Smooth muscle cell (in vitro differentiated cells): ENCODE measurements around the gene TMEM248. TPM values are rescaled to one million over a fixed set of nuclear protein-coding genes. Genes with fewer than 3 reads are reported as not detected.

ENCODE experiments used
- DNase-seq: peaks from one replicate; lab custom pipeline; 2025; ENCODE audit not compliant: unreplicated experiment; lab: John Stamatoyannopoulos, UW
- H2AFZ ChIP-seq: fragments of 200-600 bp; sonication (generic); 2 replicates; pipeline ENCODE4 v1.6.0; 2016; ENCODE audit warnings: antibody characterized with exemption, low read depth, mild to moderate bottlenecking
- H3F3A ChIP-seq: fragments of 200-600 bp; sonication (generic); 2 replicates; pipeline ENCODE4 v1.6.0; 2017; ENCODE audit warnings: antibody characterized with exemption, low read depth
- H3K27ac ChIP-seq: fragments of 200-600 bp; sonication (generic); 2 replicates; pipeline ENCODE4 v1.5.1; 2016; ENCODE audit warnings: low read depth, mild to moderate bottlenecking
- H3K27me3 ChIP-seq: fragments of 200-600 bp; sonication (generic); 2 replicates; pipeline ENCODE4 v1.6.1; 2016; ENCODE audit warnings: low read depth, mild to moderate bottlenecking
- H3K36me3 ChIP-seq: fragments of 200-600 bp; sonication (generic); 2 replicates; pipeline ENCODE4 v1.5.1; 2016; ENCODE audit warnings: low read depth
- H3K4me1 ChIP-seq: fragments of 200-600 bp; sonication (generic); 2 replicates; pipeline ENCODE4 v1.5.1; 2016; ENCODE audit warnings: low read depth
- H3K4me2 ChIP-seq: fragments of 200-600 bp; sonication (generic); 2 replicates; pipeline ENCODE4 v1.6.0; 2016; ENCODE audit warnings: mild to moderate bottlenecking
- H3K4me3 ChIP-seq: fragments of 200-600 bp; sonication (generic); 2 replicates; pipeline ENCODE4 v1.5.1; 2016; ENCODE audit warnings: mild to moderate bottlenecking
- H3K79me2 ChIP-seq: fragments of 200-600 bp; sonication (generic); 2 replicates; pipeline ENCODE4 v1.6.0; 2016; ENCODE audit warnings: low read depth, mild to moderate bottlenecking
- H3K9ac ChIP-seq: fragments of 200-600 bp; sonication (generic); 2 replicates; pipeline ENCODE4 v1.6.0; 2016; ENCODE audit warnings: low read depth
- H3K9me3 ChIP-seq: fragments of 200-600 bp; sonication (generic); replicated peaks from 2 replicates; pipeline ENCODE4 v1.5.1; 2016; ENCODE audit warnings: low read depth
- H4K20me1 ChIP-seq: fragments of 200-600 bp; sonication (generic); 2 replicates; pipeline ENCODE4 v1.6.0; 2016; ENCODE audit warnings: low read depth
- WGBS: methylation state at CpG from one replicate; pipeline ENCODE4 v1.1.7; 2016; ENCODE audit warnings: low lambda C conversion rate; 5-methylcytosine and 5-hydroxymethylcytosine counted together
- polyA plus RNA-seq: library from polyadenylated mRNA; unstranded; fragments of >200 nt; fragmentation: Nextera tagmentation; extraction: Ambion mirVana; gene quantifications from 2 replicates; pipeline ENCODE4 v1.2.1, GENCODE V29; 2016
- total RNA-seq: library from RNA; depleted of rRNA; stranded (reverse); fragments of >200 nt; gene quantifications from 2 replicates; pipeline ENCODE4 v1.2.3, GENCODE V29; 2014
- TF ChIP-seq, protein P1 (sequence below): fragments of 200-600 bp; sonication (generic); IDR thresholded peaks from 2 replicates; pipeline ENCODE4 v1.5.1; 2017; ENCODE audit warnings: borderline replicate concordance, mild to moderate bottlenecking, antibody characterized with exemption; ENCODE audit not compliant: insufficient read depth, poor library complexity, severe bottlenecking

TMEM248 gene
- total and polyA plus RNA-seq, 2 experiments from 2014 or later, result 68.2 to 83.1 TPM

DNA sequence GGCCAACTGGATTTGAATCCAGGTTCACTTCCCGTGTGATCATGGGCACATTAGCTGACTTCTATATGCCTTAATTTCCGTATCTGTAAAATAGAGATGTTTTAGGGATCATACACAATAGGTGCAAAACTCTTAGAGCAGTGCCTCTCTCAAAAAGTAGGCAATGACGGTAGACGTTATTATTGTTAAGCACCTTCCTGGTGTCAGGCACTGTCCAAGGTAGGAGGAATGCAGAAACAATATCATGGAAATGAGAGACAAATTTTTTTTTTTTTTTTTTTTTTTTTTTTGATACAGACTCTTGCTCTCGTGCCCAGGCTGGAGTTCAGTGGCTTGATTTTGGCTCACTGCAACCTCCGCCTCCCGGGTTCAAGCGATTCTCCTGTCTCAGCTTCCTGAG, 8.1 kb downstream of the TMEM248 start:
- Histone ChIP-seq H3K36me3 (no peaks in the 10 kb centered on the region), H3K79me2 (peaks cover 100% of the 10 kb centered on the region), H3K27me3 (no peaks in the 10 kb centered on the region), H3K9ac (no peak overlapping the region), H3K4me1 (no peaks in the 10 kb centered on the region), H3F3A (no peaks in the 10 kb centered on the region), H3K27ac (no peak overlapping the region), H3K4me2 (no peak overlapping the region), H3K4me3 (no peak overlapping the region), H3K9me3 (no peaks in the 10 kb centered on the region), H4K20me1 (peaks cover 96% of the 10 kb centered on the region), H2AFZ (no peak overlapping the region)
- DNase-seq, result no peak
- WGBS, result 96% methylated on average over 8 of the region's 8 CpGs
- TF ChIP-seq, protein P1, sequence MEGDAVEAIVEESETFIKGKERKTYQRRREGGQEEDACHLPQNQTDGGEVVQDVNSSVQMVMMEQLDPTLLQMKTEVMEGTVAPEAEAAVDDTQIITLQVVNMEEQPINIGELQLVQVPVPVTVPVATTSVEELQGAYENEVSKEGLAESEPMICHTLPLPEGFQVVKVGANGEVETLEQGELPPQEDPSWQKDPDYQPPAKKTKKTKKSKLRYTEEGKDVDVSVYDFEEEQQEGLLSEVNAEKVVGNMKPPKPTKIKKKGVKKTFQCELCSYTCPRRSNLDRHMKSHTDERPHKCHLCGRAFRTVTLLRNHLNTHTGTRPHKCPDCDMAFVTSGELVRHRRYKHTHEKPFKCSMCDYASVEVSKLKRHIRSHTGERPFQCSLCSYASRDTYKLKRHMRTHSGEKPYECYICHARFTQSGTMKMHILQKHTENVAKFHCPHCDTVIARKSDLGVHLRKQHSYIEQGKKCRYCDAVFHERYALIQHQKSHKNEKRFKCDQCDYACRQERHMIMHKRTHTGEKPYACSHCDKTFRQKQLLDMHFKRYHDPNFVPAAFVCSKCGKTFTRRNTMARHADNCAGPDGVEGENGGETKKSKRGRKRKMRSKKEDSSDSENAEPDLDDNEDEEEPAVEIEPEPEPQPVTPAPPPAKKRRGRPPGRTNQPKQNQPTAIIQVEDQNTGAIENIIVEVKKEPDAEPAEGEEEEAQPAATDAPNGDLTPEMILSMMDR, result no peak

DNA sequence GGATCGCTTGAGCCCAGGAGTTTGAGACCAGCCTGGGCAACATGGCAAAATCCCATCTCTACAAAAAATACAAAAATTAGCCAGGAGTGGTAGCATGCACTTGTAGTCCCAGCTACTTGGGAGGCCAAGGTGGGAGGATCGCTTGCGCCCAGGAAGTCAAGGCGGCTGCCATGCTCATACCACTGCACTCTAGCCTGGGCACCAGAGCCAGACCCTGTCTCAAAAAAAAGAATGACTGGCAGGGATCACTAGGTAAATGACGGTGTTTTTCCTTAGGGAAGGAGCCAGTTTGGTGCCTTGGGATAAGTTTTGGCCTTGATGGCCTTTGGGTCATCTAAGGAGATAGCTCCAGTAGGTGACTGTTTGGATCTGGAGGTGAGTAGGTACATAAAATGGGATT, 8.9 kb downstream of the TMEM248 start:
- Histone ChIP-seq H3K27ac (no peak overlapping the region), H4K20me1 (peaks cover 97% of the 10 kb centered on the region), H3K36me3 (no peaks in the 10 kb centered on the region), H3F3A (no peaks in the 10 kb centered on the region), H3K9me3 (no peaks in the 10 kb centered on the region), H3K4me1 (no peaks in the 10 kb centered on the region), H2AFZ (no peak overlapping the region), H3K79me2 (peaks cover 100% of the 10 kb centered on the region), H3K9ac (no peak overlapping the region), H3K4me3 (no peak overlapping the region), H3K4me2 (no peak overlapping the region), H3K27me3 (no peaks in the 10 kb centered on the region)
- no peak for DNase-seq
- TF ChIP-seq, protein P1, result no peak
- 97% methylated on average over 5 of the region's 5 CpGs for WGBS

DNA sequence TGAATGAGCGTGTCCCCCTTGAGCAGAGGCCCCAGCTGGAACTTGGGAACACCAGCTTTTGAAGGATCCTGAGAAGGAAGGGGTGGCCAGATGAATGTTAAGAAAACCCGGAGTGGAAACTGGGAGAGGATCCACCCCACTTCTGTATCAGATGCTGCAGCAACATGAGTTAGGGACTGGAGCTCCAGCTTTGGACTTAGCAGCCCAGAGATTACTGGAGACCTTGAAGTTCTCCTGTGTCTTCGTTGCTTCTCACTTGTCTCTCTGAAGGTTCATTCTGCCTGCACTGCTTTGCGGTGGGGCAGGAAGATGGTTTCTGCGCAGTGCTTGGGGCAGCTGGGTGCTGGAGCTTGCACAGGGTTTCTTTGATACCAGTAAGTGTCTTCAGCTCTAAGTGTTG, 9.3 kb downstream of the TMEM248 start:
- Histone ChIP-seq H3K4me3 (no peak overlapping the region), H3K4me2 (no peak overlapping the region), H4K20me1 (peaks cover 98% of the 10 kb centered on the region), H3K79me2 (peaks cover 100% of the 10 kb centered on the region), H3K9me3 (no peaks in the 10 kb centered on the region), H3K36me3 (no peaks in the 10 kb centered on the region), H3K27ac (no peak overlapping the region), H3K27me3 (no peaks in the 10 kb centered on the region), H3K4me1 (no peaks in the 10 kb centered on the region), H2AFZ (no peak overlapping the region), H3K9ac (no peak overlapping the region), H3F3A (no peaks in the 10 kb centered on the region)
- no peak for DNase-seq
- 78% methylated on average over 5 of the region's 5 CpGs for WGBS
- TF ChIP-seq, protein P1, result no peak

DNA sequence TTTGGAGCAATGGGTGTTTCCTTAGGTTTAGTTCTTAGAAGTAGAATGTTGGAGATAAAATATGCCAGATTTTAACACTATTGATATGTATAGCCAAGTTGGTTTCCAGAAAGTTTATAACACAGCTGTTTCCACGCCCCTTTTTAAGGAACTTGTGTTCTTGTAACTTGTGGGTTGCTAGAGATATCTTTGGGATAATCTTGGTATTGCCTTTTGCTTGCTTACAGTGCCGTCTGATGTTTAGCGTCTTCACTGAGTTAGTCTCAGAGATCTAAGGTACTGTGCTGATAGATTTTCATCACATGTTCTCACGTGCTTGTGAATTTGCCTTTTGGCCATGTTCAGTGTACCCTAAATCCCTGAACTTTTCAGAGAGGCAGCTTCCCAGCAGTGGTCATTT, 12.4 kb downstream of the TMEM248 start:
- no peaks in the 10 kb centered on the region for H3K27me3 ChIP-seq
- 88% methylated on average over 4 of the region's 4 CpGs for WGBS
- peaks cover 99% of the 10 kb centered on the region for H4K20me1 ChIP-seq
- H3K36me3 ChIP-seq, result no peaks in the 10 kb centered on the region
- no peaks in the 10 kb centered on the region for H3K4me1 ChIP-seq
- no peaks in the 10 kb centered on the region for H3K9me3 ChIP-seq
- H3K4me3 ChIP-seq, result no peak overlapping the region
- TF ChIP-seq, protein P1, result no peak
- no peak overlapping the region for H3K9ac ChIP-seq
- H3K79me2 ChIP-seq, result peaks cover 100% of the 10 kb centered on the region
- H3K27ac ChIP-seq, result no peak overlapping the region
- no peak overlapping the region for H3K4me2 ChIP-seq
- no peaks in the 10 kb centered on the region for H3F3A ChIP-seq
- no peak overlapping the region for H2AFZ ChIP-seq
- DNase-seq, result no peak
